ENCODE data around the gene PC. TPM values are rescaled to one million over a fixed set of nuclear protein-coding genes. Genes with fewer than 3 reads are reported as not detected.
"Not testable (repeated sequence)": the region's sequence is repeated elsewhere in the genome, so short reads cannot be mapped to it uniquely, and the experiment has no call there.

PC gene
- total RNA-seq, 1 donor from 2014 or later: 5.0 TPM

DNA sequence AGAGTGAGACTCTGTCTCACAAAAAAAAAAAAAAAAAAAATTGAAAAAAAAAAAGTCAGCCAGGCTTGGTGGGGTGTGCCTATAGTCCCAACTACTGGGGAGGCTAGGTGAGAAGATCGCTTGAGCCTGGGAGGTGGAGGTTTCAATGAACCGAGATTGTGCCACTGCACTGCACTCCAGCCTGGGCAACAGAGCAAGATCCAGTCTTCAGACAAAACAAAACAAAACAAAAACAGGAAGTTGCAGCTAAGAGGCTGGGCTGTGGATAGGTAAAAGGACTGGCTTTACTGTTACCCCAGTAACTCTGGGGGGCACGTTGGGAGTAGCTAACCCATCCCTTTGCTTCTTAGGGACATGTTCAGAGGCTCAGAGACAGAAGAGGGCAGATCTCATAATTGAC is 6.3 kb upstream of the PC start:
- no peaks in the 10 kb centered on the region for H3K36me3 Mint-ChIP-seq (ENCODE audit: low read depth)
- H3K4me3 Mint-ChIP-seq: no peak overlapping the region
- CTCF ChIA-PET: no interaction called here
- no peak overlapping the region for H3K27ac Mint-ChIP-seq
- H3K27me3 Mint-ChIP-seq: peaks cover 7% of the 10 kb centered on the region
- POLR2A ChIA-PET: interaction anchor here (0.7 kb wide), 1 partner anchor 14 kb away, joined by 4 read pairs; no protein-coding TSS in a partner anchor
- intact Hi-C loops (cut with micrococcal nuclease): no loop called here
- ATAC-seq (ENCODE audit: low read depth): no peak
- DNase-seq: no peak
- no peaks in the 10 kb centered on the region for H3K4me1 Mint-ChIP-seq
- TF ChIP-seq, protein P1, sequence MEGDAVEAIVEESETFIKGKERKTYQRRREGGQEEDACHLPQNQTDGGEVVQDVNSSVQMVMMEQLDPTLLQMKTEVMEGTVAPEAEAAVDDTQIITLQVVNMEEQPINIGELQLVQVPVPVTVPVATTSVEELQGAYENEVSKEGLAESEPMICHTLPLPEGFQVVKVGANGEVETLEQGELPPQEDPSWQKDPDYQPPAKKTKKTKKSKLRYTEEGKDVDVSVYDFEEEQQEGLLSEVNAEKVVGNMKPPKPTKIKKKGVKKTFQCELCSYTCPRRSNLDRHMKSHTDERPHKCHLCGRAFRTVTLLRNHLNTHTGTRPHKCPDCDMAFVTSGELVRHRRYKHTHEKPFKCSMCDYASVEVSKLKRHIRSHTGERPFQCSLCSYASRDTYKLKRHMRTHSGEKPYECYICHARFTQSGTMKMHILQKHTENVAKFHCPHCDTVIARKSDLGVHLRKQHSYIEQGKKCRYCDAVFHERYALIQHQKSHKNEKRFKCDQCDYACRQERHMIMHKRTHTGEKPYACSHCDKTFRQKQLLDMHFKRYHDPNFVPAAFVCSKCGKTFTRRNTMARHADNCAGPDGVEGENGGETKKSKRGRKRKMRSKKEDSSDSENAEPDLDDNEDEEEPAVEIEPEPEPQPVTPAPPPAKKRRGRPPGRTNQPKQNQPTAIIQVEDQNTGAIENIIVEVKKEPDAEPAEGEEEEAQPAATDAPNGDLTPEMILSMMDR (IDR thresholded peaks at IDR 0.05): no peak
- H3K9me3 Mint-ChIP-seq: no peaks in the 10 kb centered on the region

DNA sequence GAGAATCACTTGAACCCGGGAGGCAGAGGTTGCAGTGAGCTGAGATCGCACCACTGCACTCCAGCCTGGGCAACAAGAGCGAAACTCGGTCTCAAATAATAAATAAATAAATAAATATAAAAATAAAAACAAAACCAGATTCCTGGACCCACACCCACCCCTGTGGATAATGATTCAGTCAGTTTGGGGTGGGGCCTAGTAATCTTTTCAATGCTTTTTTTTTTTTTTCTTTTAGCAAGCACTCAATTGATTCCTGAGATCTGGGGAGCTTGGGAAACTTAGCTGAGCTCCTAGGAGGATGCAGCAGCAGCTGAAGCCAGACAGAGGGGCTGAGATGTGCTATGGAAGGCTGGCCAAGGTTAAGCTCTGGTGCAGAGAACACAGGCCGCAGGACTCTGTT is 4.6 kb upstream of the PC start:
- Mint-ChIP-seq H3K4me1 (peaks cover 11% of the 10 kb centered on the region), H3K36me3 (ENCODE audit: low read depth) (no peaks in the 10 kb centered on the region), H3K4me3 (no peak overlapping the region), H3K27me3 (peaks cover 7% of the 10 kb centered on the region), H3K9me3 (peaks cover 5% of the 10 kb centered on the region), H3K27ac (no peak overlapping the region)
- DNase-seq (no peak), ATAC-seq (ENCODE audit: low read depth) (no peak)
- TF ChIP-seq, protein P1 (IDR thresholded peaks at IDR 0.05): no peak
- ChIA-PET CTCF (no interaction called here), POLR2A (interaction anchor here (0.7 kb wide), 1 partner anchor 1047 kb away, joined by 3 read pairs; no protein-coding TSS in a partner anchor)
- intact Hi-C loops (cut with micrococcal nuclease): no loop called here

DNA sequence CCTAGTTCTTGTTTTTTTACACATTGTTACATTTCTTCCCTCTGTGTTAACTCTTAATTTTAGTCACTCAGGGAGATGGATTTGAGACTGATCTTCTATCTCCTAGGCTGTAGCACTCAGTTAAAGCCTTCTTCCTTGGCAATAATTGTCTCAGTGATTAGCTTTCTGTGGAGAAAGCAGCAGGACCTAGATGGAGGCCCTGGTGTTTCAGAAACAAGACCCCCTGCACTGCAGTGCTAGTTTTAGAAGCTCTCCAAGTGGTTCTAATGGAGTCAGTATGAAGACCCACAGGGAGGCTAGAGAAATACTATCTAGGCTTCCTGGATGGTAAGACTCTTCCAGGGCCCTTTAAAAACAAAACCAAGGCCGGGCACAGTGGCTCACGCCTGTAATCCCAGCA is 4.1 kb upstream of the PC start:
- ATAC-seq (ENCODE audit: low read depth) (no peak), DNase-seq (no peak)
- Mint-ChIP-seq H3K9me3 (peaks cover 5% of the 10 kb centered on the region), H3K36me3 (ENCODE audit: low read depth) (no peaks in the 10 kb centered on the region), H3K4me1 (peaks cover 15% of the 10 kb centered on the region), H3K27ac (no peak overlapping the region), H3K4me3 (no peak overlapping the region), H3K27me3 (peaks cover 7% of the 10 kb centered on the region)
- TF ChIP-seq, protein P1 (IDR thresholded peaks at IDR 0.05): no peak
- intact Hi-C loops (cut with micrococcal nuclease): no loop called here
- ChIA-PET CTCF (no interaction called here), POLR2A (no interaction called here)

DNA sequence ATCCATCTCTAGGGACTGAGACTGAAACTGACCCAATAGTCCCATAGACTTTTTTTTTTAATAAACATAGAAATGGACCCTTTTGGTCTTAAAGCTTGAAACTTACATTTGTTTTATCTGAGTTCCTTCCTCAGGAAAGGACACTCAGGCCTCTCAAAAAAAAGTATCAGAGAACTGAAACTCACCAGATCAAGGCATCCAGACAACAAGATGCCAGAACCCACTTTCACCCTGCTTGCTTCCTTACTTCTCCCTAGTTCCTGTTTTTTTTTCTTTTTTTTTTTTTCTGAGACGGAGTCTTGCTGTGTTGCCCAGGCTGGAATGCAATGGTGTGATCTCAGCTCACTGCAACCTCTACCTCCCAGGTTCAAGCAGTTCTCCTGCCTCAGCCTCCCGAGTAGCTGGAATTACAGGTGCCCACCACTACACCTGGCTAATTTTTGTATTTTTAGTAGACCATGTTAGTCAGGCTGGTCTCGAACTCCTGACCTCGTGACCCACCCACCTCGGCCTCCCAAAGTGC is 3.6 kb upstream of the PC start:
- CTCF ChIA-PET: interaction anchor here (0.6 kb wide), 1 partner anchor 1136 kb away, joined by 3 read pairs; no protein-coding TSS in a partner anchor
- H3K27ac Mint-ChIP-seq; H3K9me3 Mint-ChIP-seq; H3K36me3 Mint-ChIP-seq (ENCODE audit: low read depth); H3K27me3 Mint-ChIP-seq; DNase-seq; POLR2A ChIA-PET; ATAC-seq (ENCODE audit: low read depth); intact Hi-C loops (cut with micrococcal nuclease); H3K4me3 Mint-ChIP-seq: not testable (repeated sequence)
- H3K4me1 Mint-ChIP-seq: peaks cover 17% of the 10 kb centered on the region

DNA sequence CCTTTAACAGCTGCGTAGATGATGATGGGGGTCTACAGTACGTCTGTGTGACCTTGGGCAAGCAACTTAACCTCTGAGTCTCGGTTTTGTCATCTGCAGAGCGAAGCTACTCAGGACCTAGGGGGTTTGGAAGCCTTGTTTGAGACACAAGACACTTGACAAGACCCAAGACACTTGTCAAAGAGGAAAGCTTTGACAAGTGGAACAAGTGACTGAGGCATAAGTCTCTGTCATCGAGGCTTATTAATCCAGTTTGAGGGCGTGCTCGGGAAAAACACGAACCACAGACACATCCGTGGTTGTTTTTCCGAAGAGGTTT is 732 bp upstream of the PC start:
- no peak for DNase-seq
- peak overlapping the region; percentile 81 for H3K27ac Mint-ChIP-seq

More for the DNA sequence above, 732 bp upstream of the PC start:
- CTCF ChIA-PET: no interaction called here
- peak overlapping the region; percentile 83 for H3K4me3 Mint-ChIP-seq
- peaks cover 5% of the 10 kb centered on the region for H3K9me3 Mint-ChIP-seq
- intact Hi-C loops (cut with micrococcal nuclease): loop anchor here (1.0 to 5.0 kb wide), 4 partner anchors 160 to 692 kb away; partner anchors contain the start of genes KDM2A, RAB1B, SLC29A2 and SPTBN2
- H3K27me3 Mint-ChIP-seq: peaks cover 3% of the 10 kb centered on the region
- no peaks in the 10 kb centered on the region for H3K36me3 Mint-ChIP-seq (ENCODE audit: low read depth)
- POLR2A ChIA-PET: interaction anchor here (0.6 to 0.9 kb wide), 4 partner anchors 281 to 654 kb away, joined by 3 to 6 read pairs (median 3); no protein-coding TSS in a partner anchor
- peaks cover 20% of the 10 kb centered on the region for H3K4me1 Mint-ChIP-seq
- TF ChIP-seq, protein P1 (IDR thresholded peaks at IDR 0.05): no peak
- ATAC-seq (ENCODE audit: low read depth): no peak

All from activated B cell treated with CpG ODN at 0.5 μM for 24 hours (primary cell).